Endothelial cell of umbilical vein (primary cell): Measurements from ENCODE around the gene USP35. TPM values are rescaled to one million over a fixed set of nuclear protein-coding genes. Genes with fewer than 3 reads are reported as not detected.

Experiments
- BruUV-seq: library from RNA; stranded (reverse); fragments of 400-500 nt; replicated peaks from 2 replicates; lab custom pipeline; 2021; lab: Mats Ljungman, UMichigan
- CTCF ChIA-PET: fragments of 300-600, 350-600 bp; sonication (Branson Sonifier 250); formaldehyde crosslinking; loops from one replicate; lab custom pipeline; 2021; ENCODE audit warnings: antibody characterized with exemption, inconsistent platforms; lab: Charles Lee
- POLR2A ChIA-PET: fragments of 300-600, 350-600 bp; sonication (Branson Sonifier 250); formaldehyde crosslinking; loops from one replicate; lab custom pipeline; 2021; ENCODE audit warnings: antibody characterized with exemption, inconsistent platforms; lab: Charles Lee
- DNase-seq: peaks from one replicate; pipeline ENCODE4 v3.0.0-alpha.2; 2011; ENCODE audit warnings: low read depth, low spot score
- FAIRE-seq: peaks from 2 replicates; lab custom pipeline; 2011; peaks lifted over from hg19 to GRCh38; lab: Jason Lieb, UNC
- H2AFZ ChIP-seq: 2 replicates; pipeline ENCODE4 v1.6.0; 2012; ENCODE audit warnings: low read depth, low read length, control low read depth, inconsistent platforms
- H3K27ac ChIP-seq: 2 replicates; pipeline ENCODE4 v1.5.1; 2011; ENCODE audit warnings: low read depth, mild to moderate bottlenecking, control low read depth, low read length, moderate library complexity; ENCODE audit not compliant: insufficient read depth
- H3K27me3 ChIP-seq, 2 experiments: 2 replicates each; pipeline versions ENCODE4 v1.6.0 to v1.6.1; 2011; ENCODE audit warnings: low read length in 2 of 2, mixed read lengths in 1 of 2; ENCODE audit not compliant: control insufficient read depth in 2 of 2, insufficient read depth in 2 of 2
- H3K36me3 ChIP-seq, 2 experiments: 2 replicates in 1 of 2; 3 replicates in 1 of 2; pipeline ENCODE4 v1.5.1; 2011; ENCODE audit warnings: low read length in 2 of 2, mild to moderate bottlenecking in 1 of 2, moderate library complexity in 1 of 2; ENCODE audit not compliant: control insufficient read depth in 2 of 2, insufficient read depth in 2 of 2; ENCODE audit errors: extremely low read depth in 1 of 2
- H3K4me1 ChIP-seq: 3 replicates; pipeline ENCODE4 v1.5.1; 2011; ENCODE audit warnings: mild to moderate bottlenecking, low read length; ENCODE audit not compliant: control insufficient read depth, insufficient read depth; ENCODE audit errors: extremely low read depth
- H3K4me2 ChIP-seq: 2 replicates; pipeline ENCODE4 v1.6.1; 2011; ENCODE audit warnings: low read length, control low read depth, mixed read lengths; ENCODE audit not compliant: insufficient read depth
- H3K4me3 ChIP-seq, 3 experiments: fragments of 200-600 bp in 1 of 3; sonication (generic), shearing (Covaris generic) in 1 of 3; replicated peaks in 1 of 3; 2 replicates each; pipeline ENCODE4 v1.5.1; 2011 to 2016; ENCODE audit warnings: control low read depth in 3 of 3, low read length in 3 of 3, mild to moderate bottlenecking in 2 of 3, inconsistent platforms in 1 of 3, low read depth in 1 of 3, moderate library complexity in 1 of 3; ENCODE audit not compliant: insufficient read depth in 1 of 3
- H3K79me2 ChIP-seq: 2 replicates; pipeline ENCODE4 v1.6.0; 2012; ENCODE audit warnings: low read length, inconsistent platforms; ENCODE audit not compliant: control insufficient read depth, insufficient read depth
- H3K9ac ChIP-seq: replicated peaks from 2 replicates; pipeline ENCODE3; 2011; ENCODE audit warnings: low read length, control low read depth; ENCODE audit not compliant: insufficient read depth; ENCODE audit errors: extremely low read depth
- H3K9me1 ChIP-seq: replicated peaks from 3 replicates; pipeline ENCODE4 v1.6.0; 2011; ENCODE audit warnings: mild to moderate bottlenecking, low read length; ENCODE audit not compliant: control insufficient read depth, insufficient read depth; ENCODE audit errors: extremely low read depth
- H3K9me3 ChIP-seq: replicated peaks from 2 replicates; pipeline ENCODE4 v1.5.1; 2012; ENCODE audit warnings: low read length, inconsistent platforms; ENCODE audit not compliant: control insufficient read depth, insufficient read depth
- H4K20me1 ChIP-seq: replicated peaks from 2 replicates; pipeline ENCODE3; 2011; ENCODE audit warnings: mild to moderate bottlenecking, low read length; ENCODE audit not compliant: control insufficient read depth, insufficient read depth; ENCODE audit errors: extremely low read depth
- CTCF ChIP-seq, 2 donors: IDR thresholded peaks; 1 replicate in 1 of 2; 2 replicates in 1 of 2; pipeline ENCODE4 v1.5.1; 2011; ENCODE audit warnings: low read length in 2 of 2, mild to moderate bottlenecking in 2 of 2, moderate library complexity in 2 of 2, control low read depth in 1 of 2, inconsistent platforms in 1 of 2, low read depth in 1 of 2; ENCODE audit not compliant: insufficient read depth in 1 of 2; ENCODE audit errors: extremely low read depth in 1 of 2
- EZH2 ChIP-seq: IDR thresholded peaks from 2 replicates; pipeline ENCODE4 v1.6.1; 2012; ENCODE audit warnings: borderline replicate concordance, low read depth, mild to moderate bottlenecking, moderate library complexity, low read length, inconsistent platforms; ENCODE audit not compliant: severe bottlenecking
- GATA2 ChIP-seq: IDR thresholded peaks from 2 replicates; pipeline ENCODE4 v1.7.0; 2011; ENCODE audit warnings: low read depth, mild to moderate bottlenecking, moderate library complexity, mixed read lengths, low read length; ENCODE audit not compliant: insufficient read length, insufficient read depth
- JUN ChIP-seq: IDR thresholded peaks from 2 replicates; pipeline ENCODE4 v1.6.1; 2011; ENCODE audit warnings: borderline replicate concordance, low read depth; ENCODE audit not compliant: insufficient read length, insufficient read depth
- MAX ChIP-seq: IDR thresholded peaks from 2 replicates; pipeline ENCODE4 v1.6.1; 2011; ENCODE audit not compliant: insufficient read depth, insufficient read length
- MYC ChIP-seq: IDR thresholded peaks from one replicate; pipeline ENCODE4 v1.6.1; 2011; ENCODE audit warnings: mild to moderate bottlenecking, low read depth, low read length
- POLR2A ChIP-seq: IDR thresholded peaks from 2 replicates; pipeline ENCODE4 v1.6.1; 2012; ENCODE audit warnings: low read depth, mild to moderate bottlenecking, control low read depth, low read length
- POLR2AphosphoS5 ChIP-seq: IDR thresholded peaks from 2 replicates; pipeline ENCODE4 v1.6.1; 2012; ENCODE audit warnings: low read depth, mild to moderate bottlenecking, control low read depth, low read length, moderate library complexity; ENCODE audit not compliant: insufficient read depth
- dilution Hi-C: fragments of 300-500 bp; cut with MboI; formaldehyde crosslinking; loops from one replicate; pipeline ENCODE4 v1.15.0; 2019; ENCODE audit warnings: low sequenced_read_pairs; ENCODE audit not compliant: extremely low pct_ligation_motif_present
- intact Hi-C: fragments of 100-400 bp; cut with micrococcal nuclease; formaldehyde crosslinking; loops from one replicate; pipeline ENCODE4 v1.10.0; 2022
- polyA plus RNA-seq, 4 experiments: library from polyadenylated mRNA; depleted of rRNA in 3 of 4; stranded (reverse) in 3 of 4; unstranded in 1 of 4; fragments of >200 nt; gene quantifications; 2 replicates each; pipeline versions ENCODE4 v1.2.1 to v1.2.3, GENCODE V29; 2011 to 2012; ENCODE audit warnings: missing spikeins in 1 of 4
- total RNA-seq: library from RNA; stranded (reverse); gene quantifications from 2 replicates; pipeline ENCODE4 v1.2.3, GENCODE V29; 2021

USP35 gene
- total and polyA plus RNA-seq, 2 donors (not counting 3 experiments of a cell fraction or from before 2014, with no cell fraction given) = 8.9 to 12.4 TPM

- H3K79me2 ChIP-seq = no peaks in the 10 kb centered on the region
- H3K9ac ChIP-seq = no peak overlapping the region
- H3K9me1 ChIP-seq = no peaks in the 10 kb centered on the region
- H3K27me3 ChIP-seq = no peaks in the 10 kb centered on the region
- H3K4me1 ChIP-seq = no peaks in the 10 kb centered on the region
- intact Hi-C loops (no loop called here), dilution Hi-C loops (no loop called here)
- no peak overlapping the region for H2AFZ ChIP-seq
- H3K27ac ChIP-seq = no peak overlapping the region
- H4K20me1 ChIP-seq = no peaks in the 10 kb centered on the region
- no peak for TF ChIP-seq EZH2
- TF ChIP-seq MAX = no peak
- TF ChIP-seq CTCF (IDR thresholded peaks at IDR 0.05; ENCODE audit: extremely low read depth in 1 of 2, insufficient read depth in 1 of 2, low read depth in 1 of 2, low read length in 2 of 2) = no peak
- TF ChIP-seq POLR2AphosphoS5 = no peak
- TF ChIP-seq MYC = no peak
- no peak for TF ChIP-seq GATA2
- TF ChIP-seq JUN = no peak
- no peak for TF ChIP-seq POLR2A
- FAIRE-seq (no peak), DNase-seq (no peak)
- CTCF ChIA-PET = interaction anchor here (1.1 to 2.6 kb wide), 5 partner anchors 11 to 414 kb away, joined by 3 to 36 read pairs (median 6); no protein-coding TSS in a partner anchor
- no peak overlapping the region for H3K4me2 ChIP-seq
- no peaks in the 10 kb centered on the region for H3K9me3 ChIP-seq
- H3K4me3 ChIP-seq = no peak overlapping the region
- POLR2A ChIA-PET = no interaction called here
- no TSS peak for BruUV-seq
- H3K36me3 ChIP-seq = no peaks in the 10 kb centered on the region
Measured at GRCh38 chr11:78150754-78151153, 38.0 kb upstream of the USP35 start.
